Inflammatory macrophage treated with lipopolysaccharide for 1 hour (primary cell): Measurements from ENCODE around the gene TRIM44.
A peak's percentile ranks its signal among the peaks of the same experiment; 100 is the strongest.

Experiments used
- DNase-seq, 2 donors: peaks; one replicate each; pipeline ENCODE4 v3.0.0-alpha.2; 2020 to 2022

The TRIM44 gene, protein sequence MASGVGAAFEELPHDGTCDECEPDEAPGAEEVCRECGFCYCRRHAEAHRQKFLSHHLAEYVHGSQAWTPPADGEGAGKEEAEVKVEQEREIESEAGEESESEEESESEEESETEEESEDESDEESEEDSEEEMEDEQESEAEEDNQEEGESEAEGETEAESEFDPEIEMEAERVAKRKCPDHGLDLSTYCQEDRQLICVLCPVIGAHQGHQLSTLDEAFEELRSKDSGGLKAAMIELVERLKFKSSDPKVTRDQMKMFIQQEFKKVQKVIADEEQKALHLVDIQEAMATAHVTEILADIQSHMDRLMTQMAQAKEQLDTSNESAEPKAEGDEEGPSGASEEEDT

DNA sequence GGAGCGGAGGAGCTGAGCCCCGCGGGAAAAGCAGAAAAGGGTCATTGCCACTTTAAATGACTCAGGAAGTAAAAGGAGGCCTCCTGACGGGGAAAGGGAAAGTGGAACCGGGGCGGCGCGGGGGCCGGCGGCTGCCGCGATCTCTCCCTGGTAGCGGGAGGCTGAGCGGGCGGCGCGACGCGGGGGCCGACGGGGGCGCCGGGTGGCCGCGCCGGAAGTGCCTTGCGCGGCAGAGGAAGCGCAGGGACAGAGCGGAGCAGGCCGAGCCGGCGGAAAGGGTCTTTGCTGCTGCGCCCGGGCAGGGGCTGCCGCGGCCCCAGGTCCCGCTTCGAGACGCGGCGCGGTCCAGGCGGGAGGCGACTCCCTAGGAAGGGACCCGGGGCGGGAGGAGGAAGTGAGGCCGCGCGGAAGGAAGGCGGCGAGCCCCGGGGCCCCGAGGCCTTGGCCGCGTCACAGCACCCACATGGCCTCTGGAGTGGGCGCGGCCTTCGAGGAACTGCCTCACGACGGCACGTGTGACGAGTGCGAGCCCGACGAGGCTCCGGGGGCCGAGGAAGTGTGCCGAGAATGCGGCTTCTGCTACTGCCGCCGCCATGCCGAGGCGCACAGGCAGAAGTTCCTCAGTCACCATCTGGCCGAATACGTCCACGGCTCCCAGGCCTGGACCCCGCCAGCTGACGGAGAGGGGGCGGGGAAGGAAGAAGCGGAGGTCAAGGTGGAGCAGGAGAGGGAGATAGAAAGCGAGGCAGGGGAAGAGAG, at the start of gene TRIM44:
TSS of gene TRIM44 (plus strand) at position 127 of the 759 bp plus-strand sequence. CDS start at position 464, 337 bp downstream.
- peak; percentile 82 to 88 for DNase-seq

DNA sequence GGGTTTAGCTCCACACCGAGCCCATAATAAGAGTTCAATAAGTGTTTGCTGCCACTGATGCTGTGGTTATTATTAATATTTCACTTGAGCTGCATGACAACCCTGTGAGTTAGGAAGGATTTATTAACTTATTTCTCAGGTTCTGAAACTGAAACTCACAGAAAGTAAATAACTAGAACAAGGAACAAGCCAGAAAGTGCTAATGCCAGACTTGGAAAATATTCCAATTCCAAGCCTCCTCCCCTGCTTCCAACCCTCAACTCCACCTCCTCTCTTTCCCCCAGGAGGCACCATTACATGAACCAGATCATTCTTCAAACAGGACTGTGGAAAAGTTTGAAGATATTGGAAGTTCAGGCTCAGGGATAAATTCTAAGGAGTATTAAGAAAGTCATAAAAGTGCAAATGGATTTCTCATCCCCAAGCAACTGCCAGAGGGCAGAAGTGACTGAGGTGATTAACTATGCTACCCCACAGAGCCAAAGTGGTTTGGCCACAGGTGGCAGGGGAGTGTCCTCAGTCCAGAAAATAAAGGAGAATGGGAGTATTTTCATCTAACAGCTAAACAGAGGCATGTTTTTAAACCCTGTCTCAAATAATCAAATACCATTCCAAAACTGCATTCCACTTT, 47.5 kb upstream of the TRIM44 start:
- no peak for DNase-seq

DNA sequence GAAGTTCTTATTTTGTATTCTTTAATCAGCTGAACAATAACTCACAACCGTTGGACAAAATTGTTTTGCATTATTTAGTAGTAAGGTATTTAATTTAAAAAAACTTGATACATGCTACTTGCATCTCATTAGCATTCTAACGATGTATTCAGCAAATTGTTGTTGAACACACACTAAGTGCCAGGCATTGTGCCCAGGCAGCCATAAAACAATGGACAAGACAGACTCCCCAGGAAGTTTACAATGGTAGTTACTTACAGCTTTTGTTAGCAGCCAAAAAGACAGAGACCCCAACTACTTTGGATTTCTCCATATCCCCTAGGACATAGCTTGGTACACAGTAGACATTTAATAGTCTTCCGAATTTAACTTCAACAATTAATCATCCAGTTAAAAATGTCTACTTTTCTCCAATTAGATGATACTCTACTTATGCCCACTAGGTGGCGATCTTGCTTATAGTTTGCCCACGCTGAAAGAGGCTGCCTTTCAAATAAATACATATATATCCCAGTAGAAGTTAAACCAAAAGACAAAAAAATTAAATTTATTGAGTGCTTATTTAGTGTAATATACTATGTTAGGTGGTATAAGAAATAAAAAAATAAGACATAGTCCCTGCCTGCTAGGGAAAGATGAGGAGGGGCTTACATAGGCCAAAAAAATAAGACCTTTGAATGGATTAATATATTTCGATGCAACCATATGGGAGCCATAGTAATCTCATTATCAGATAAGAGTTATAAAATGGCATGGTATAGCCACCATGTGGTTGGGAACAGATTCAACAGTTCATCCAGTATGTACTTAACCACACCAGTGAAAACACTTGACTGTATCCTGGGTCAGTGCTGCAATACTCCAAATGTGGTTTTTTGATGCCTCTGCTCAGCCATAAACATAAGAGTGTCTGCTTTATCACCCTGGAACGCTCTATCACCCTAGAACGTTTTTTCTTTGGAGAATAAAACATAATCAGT, 46.4 kb upstream of the TRIM44 start:
- DNase-seq: peak; percentile 50 to 67

DNA sequence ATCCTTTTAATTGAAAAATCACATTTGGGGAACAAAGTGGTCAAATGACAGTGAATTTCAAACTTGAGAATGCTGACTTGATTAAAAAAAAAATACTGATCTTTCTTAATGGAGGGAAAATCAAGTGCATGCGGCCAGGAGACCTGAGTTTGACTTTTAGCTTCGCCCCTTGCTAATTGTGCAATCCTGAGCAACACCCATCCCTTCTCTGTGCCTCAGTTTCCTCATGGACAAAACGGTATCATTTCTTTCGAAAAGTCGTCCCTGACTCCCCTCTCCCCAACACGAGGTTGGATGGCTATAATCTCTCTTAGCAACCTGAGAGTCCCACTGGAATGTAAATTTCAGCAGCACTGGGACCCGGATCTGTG, 45.3 kb upstream of the TRIM44 start:
- DNase-seq: no peak

DNA sequence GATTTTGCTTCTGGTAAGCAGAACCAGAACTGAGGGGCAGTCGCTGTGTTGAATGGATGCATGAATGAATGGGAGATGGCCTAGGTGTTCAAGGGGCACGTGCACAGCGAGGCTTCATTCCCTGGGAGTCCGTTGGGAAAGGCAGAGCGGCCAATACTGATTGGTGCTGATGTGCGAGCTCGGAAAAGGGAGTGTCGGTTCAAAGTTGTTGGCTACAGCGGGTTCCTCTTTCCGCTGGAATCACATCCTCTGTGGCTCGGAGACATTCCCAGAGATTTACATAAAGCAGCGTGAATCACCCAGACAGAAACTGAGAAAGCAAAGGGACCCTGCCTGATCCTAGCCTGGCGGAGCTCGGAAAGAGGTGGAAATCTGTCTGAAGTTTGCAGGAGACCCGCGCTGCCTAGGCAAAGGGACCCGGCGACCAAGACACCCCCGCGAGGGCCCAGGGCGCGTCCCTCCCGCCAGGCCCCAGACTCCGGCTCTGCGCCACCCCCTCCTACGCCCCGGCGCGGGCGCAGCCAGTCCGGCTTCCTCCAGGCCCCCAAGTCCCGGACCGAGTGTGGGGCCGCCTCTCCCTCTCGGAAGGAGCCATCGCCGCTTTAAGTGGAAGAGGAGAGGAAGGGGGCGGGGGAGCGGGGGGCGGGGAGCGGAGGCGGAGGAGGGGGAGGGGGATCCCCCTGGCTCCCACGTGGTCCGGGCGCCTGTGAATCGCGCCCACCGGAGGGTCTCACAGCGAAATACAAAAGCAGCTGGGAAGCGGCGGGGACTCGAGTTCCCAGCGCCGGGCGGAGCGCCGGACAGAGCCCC, 44.7 kb upstream of the TRIM44 start, which contains the start of gene FJX1:
TSS of gene FJX1 (plus strand) at position 774 of the 810 bp plus-strand sequence. CDS start 177 bp downstream, outside the sequence.
- peak; percentile 79 to 86 for DNase-seq

DNA sequence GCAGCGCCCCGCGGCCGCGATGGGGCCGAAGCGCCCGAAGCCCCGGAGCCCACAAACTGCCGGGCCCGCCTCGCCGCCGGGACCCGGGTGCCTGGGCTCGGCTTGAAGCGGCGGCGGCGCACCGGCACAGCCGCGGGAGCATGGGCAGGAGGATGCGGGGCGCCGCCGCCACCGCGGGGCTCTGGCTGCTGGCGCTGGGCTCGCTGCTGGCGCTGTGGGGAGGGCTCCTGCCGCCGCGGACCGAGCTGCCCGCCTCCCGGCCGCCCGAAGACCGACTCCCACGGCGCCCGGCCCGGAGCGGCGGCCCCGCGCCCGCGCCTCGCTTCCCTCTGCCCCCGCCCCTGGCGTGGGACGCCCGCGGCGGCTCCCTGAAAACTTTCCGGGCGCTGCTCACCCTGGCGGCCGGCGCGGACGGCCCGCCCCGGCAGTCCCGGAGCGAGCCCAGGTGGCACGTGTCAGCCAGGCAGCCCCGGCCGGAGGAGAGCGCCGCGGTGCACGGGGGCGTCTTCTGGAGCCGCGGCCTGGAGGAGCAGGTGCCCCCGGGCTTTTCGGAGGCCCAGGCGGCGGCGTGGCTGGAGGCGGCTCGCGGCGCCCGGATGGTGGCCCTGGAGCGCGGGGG, 44.0 kb upstream of the TRIM44 start:
- peak in 1 of 2 donors; percentile 38 for DNase-seq

DNA sequence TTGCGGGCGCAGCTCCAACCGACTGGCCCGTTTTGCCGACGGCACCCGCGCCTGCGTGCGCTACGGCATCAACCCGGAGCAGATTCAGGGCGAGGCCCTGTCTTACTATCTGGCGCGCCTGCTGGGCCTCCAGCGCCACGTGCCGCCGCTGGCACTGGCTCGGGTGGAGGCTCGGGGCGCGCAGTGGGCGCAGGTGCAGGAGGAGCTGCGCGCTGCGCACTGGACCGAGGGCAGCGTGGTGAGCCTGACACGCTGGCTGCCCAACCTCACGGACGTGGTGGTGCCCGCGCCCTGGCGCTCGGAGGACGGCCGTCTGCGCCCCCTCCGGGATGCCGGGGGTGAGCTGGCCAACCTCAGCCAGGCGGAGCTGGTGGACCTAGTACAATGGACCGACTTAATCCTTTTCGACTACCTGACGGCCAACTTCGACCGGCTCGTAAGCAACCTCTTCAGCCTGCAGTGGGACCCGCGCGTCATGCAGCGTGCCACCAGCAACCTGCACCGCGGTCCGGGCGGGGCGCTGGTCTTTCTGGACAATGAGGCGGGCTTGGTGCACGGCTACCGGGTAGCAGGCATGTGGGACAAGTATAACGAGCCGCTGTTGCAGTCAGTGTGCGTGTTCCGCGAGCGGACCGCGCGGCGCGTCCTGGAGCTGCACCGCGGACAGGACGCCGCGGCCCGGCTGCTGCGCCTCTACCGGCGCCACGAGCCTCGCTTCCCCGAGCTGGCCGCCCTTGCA, 43.3 kb upstream of the TRIM44 start:
- no peak for DNase-seq

DNA sequence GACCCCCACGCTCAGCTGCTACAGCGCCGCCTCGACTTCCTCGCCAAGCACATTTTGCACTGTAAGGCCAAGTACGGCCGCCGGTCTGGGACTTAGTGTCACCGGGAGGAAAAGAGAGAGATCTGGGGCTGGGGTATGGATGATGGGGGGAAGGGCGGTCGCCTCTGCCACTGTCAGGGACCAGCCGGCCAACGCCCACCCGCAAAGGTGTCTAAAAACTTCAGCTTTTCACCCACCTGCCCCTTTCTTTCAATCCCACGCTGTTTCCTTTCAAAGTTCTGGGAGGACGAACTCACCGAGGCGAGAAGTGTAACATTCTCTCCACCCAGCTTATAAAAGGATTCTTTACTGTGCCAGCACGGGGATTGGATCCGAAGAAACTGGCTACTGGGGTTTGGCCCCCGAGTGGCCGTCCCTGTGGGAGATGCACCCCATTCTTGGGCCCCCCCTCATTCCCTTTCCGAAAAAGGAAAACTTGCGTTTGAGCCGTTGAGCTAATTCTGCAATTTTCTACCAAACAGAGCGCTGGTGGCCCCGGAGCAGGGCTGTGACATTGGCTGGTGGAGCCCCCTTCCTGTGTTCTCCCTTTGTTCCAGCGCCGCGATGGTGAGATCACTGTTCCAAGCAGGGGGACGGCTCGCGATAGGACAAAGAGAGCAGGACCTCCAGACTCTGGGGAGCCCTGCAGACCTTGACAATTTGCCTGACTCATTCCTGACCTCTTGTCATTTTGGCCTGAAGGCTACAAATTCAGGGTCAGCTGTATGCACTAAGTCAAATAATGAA, 42.5 kb upstream of the TRIM44 start:
- DNase-seq: no peak

DNA sequence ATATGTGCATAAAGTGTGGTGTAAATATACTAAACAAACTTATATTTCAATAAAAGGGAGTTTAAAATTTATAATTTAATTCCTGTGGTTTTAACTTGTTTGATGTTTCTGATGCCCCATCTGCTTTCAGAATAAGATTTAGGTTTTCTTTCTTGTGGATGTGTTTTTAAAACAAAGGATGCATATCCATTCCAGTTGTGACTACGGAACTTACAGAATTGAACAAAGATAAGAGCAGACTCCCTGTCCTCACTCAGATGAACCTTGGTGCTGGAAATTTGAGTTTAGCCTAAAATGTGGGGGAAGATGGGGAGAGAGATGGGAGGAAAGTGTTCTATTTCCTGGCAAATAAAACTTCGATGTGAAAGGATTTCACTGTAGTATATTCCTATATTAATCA, 41.8 kb upstream of the TRIM44 start:
- DNase-seq: no peak

DNA sequence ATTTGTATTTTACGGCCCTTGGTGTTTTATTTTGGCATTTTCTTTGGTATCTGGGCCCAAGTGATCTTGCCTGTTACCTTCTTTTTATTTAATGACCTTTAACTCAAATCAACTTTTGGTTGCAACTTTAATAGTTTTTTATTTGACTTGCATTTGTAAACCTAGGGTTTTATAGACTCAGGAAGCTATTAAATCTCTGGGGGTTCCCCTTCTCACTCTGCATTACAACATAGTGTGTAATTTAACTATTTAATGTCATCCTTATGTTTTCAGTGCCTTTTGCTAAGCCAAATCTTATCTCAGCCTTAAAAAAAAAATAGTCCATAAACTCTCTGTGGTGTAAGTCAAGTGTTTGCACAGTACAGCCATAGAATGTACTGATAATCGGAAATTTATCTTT, 41.0 kb upstream of the TRIM44 start:
- no peak for DNase-seq

DNA sequence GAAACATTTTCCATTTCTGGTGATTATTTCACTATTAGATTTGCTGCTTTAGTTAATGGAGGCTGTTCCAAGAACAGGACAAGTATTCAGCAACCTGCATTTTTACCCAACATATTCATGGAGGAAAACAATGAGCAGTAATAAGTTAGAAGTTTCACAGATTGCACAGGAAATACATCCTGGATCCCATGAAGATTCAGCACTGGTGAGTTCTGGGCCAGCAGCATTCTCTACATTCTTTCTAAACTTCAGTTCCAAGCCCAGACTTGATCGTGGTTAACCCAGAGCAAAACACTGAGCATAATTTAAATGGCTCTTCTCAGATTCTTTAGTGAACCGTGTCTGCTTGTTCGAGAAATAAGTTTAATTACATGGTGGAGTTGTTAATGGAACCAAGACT, 40.5 kb upstream of the TRIM44 start:
- no peak for DNase-seq

DNA sequence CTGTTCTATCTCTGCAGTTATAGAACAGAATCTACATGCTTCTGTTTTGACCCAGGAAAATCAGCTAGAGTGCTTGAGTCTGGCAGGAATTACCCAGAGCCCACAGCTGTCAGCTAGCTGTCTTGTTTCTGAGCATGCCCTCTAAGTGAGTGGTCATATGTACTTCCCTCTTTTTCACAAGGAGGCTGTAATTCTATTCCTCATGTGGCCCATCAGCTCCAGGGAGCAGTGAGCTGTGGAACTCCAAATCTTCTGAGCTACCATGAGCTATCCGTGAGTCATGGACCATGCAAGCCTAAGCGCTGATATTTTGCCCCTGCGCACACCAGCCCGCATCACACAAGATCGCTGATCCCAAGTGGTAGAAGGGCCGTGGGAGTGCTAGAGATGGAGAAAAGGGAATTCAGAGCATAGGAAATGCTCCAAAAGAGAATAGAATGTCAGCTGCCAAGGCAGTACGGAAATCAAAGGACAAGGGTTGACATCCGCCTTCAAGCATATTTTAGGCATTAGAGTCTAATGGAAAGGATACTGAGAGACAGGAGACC, 38.9 kb upstream of the TRIM44 start:
- DNase-seq: peak; percentile 78 to 88

DNA sequence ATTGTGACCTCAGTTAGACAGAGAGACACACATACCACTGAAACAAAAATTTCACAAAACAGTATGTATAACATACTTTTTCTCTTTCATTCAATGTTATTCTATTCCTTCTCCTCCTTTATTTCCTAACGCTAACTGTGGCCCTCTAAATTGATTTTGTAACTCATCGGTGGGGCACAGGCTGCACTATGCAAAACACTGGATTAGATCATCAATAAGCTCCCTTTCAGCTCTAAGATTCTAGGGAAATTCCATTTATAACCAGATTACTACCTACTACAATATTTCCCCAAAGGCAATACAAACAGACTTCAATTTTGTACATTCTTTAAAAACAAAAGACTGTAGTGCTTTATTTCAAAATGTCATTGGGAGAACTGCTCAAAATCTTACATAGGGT, 38.3 kb upstream of the TRIM44 start:
- peak; percentile 56 to 75 for DNase-seq

DNA sequence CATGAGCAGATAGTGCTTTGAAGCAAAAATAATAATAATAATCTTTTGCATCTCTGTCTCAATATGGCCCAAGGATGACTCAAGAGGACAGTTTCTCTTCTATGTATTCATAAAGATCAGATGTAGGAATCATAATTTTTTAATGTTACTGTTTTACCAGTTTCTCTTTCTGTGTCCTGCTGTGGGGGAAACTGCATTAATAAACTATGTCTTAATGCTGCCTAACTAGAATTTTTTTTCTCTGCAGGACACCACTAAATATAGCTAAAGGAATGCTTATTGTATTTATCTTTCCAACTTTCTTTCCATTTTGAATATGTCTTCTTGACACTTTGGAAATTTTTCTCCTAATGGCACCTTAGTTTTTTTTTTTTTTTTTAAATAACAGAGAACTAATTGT, 37.8 kb upstream of the TRIM44 start:
- DNase-seq: peak in 1 of 2 donors; percentile 23

DNA sequence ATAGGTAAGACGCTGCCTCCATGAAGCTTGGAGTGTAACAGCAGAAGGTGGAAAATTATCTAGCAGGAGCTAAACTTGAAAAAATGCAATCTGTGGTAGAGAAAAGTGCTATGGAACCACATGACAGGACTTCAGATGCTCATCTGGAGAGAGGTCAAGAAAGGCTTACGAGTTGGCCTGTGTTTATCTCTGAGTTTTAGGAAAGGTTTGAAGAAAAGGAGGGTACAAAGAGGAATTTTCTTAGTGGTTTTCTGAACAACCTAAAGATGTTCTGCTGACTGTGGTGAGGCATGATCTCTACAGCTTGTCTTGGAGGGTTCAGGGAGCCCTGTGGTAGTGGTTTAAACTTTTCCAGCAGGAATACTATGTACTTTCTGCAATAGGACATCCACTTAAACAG, 36.1 kb upstream of the TRIM44 start:
- DNase-seq: no peak

DNA sequence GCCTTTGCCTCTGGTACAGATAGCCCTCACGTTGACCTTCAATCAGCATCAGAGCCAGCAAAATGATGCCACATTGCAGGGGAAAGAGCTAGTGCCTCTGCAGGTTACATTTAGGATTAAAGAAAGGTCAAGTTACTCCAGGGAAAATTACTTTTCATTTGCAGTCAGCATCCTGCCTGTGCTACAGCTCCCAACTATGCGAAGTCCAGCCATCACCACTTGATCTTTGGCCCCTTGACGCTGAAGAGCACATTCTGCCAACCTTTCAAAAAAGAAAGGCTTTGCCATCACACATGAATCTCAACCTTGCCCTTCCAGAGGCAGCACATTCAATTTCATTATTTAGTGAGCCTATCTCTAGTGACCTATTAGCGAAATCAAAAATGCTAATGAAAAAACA, 33.1 kb upstream of the TRIM44 start:
- no peak for DNase-seq

DNA sequence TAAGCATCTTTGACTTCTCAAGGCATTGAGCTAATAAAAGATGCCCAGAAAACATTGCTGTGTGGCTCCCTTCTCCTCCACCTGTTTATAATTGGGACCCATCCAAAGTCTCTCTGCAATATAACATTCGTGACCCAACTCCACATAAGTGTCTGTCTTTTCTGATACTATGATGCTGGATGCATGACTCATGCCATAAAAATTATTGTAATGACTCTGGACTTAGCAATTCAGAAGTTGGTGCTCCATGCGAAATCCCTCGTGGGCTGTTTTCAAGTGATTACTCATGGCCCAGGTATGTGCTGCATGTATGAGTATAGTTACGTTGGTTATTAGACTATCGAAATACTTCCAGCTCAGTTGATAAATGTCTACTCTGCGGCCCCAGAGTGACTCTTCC, 32.7 kb upstream of the TRIM44 start:
- no peak for DNase-seq

DNA sequence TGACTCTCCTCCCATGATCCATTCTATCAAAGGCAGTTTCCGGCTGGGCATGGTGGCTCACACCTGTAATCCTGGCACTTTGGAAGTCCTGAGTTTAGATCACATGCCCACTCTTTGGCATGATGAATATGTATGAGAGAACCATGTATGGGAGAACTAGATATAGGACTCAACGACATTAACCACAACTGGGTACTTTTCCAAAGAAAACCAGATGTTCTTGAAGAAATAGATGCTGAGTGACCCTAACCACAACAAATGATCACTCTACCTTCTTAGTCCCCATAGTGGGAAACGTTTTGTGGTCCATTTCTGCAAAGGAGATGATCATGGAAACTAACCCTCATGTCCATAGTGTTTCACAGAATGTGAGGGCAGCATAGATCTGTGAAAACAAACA, 30.7 kb upstream of the TRIM44 start:
- no peak for DNase-seq

DNA sequence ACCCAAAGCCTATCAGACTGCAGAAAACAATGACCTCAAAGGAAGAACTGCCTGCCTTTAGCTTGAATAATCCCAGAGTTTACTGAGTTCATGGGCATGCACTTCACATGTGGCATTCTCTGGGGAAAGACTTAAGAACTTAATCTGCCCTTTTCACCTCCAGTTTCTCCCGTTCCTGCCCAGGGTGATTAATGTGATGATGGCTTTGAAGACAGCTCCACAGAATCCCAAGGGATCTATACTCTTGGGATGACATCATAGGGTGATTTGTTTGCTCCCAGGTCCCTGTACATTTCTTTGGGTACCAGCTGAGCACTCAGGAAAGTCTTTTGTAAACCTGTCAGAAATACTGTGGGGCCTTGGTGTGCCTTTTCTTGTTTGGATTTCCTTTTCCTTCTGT, 30.3 kb upstream of the TRIM44 start:
- DNase-seq: no peak
